HepG2 (cell line): ENCODE measurements around the gene MN1. TPM values are rescaled to one million over a fixed set of nuclear protein-coding genes. Genes with fewer than 3 reads are reported as not detected.

Source experiments
- ATAC-seq: fragments of 200-7000 bp; cut with Tn5 transposase; 3 replicates; pipeline ENCODE4 v1.9.1; 2020; ENCODE audit warnings: mild to moderate bottlenecking, moderate library complexity
- BruUV-seq: library from RNA; stranded (reverse); fragments of 400-500 nt; replicated peaks from 2 replicates; lab custom pipeline; 2021; lab: Mats Ljungman, UMichigan
- CTCF ChIA-PET: fragments of 300-600 bp; formaldehyde crosslinking; extraction: SDS; loops from one replicate; lab custom pipeline; 2021; ENCODE audit warnings: low total read pairs, inconsistent platforms, low intra/inter-chr PET ratio; lab: Yijun Ruan, JAX
- POLR2A ChIA-PET: fragments of 350-600 bp; sonication (Branson Sonifier 250); formaldehyde crosslinking; loops from one replicate; lab custom pipeline; 2020; ENCODE audit warnings: antibody characterized with exemption, inconsistent platforms; lab: Yijun Ruan, JAX
- DNase-seq: peaks from one replicate; pipeline ENCODE4 v3.0.0-alpha.2; 2015; ENCODE audit warnings: low spot score
- FAIRE-seq: peaks from 3 replicates; lab custom pipeline; 2011; peaks lifted over from hg19 to GRCh38; lab: Jason Lieb, UNC
- H2AFZ ChIP-seq: one replicate; pipeline ENCODE4 v1.6.1; 2011; ENCODE audit warnings: low read length, inconsistent platforms
- H3K27ac ChIP-seq: fragments of 300-600 bp; 3 replicates; pipeline ENCODE4 v1.8.0; 2011; ENCODE audit warnings: mixed run types, mild to moderate bottlenecking, mixed read lengths, low read length, inconsistent platforms; ENCODE audit not compliant: insufficient read depth; ENCODE audit errors: extremely low read length
- H3K27me3 ChIP-seq, 2 experiments: fragments of 200-600 bp in 1 of 2; 2 replicates in 1 of 2; 3 replicates in 1 of 2; pipeline versions ENCODE4 v1.6.0 to v1.8.0; 2011; ENCODE audit warnings: low read length in 2 of 2, mild to moderate bottlenecking in 2 of 2, moderate library complexity in 2 of 2, inconsistent platforms in 1 of 2; ENCODE audit not compliant: insufficient read depth in 2 of 2, control insufficient read depth in 1 of 2
- H3K36me3 ChIP-seq, 2 experiments: fragments of 200-600 bp in 1 of 2; replicated peaks in 1 of 2; 2 replicates in 1 of 2; 3 replicates in 1 of 2; pipeline versions ENCODE4 v1.5.1 to v1.8.0; 2011; ENCODE audit warnings: low read length in 2 of 2, inconsistent platforms in 1 of 2; ENCODE audit not compliant: insufficient read depth in 2 of 2, control insufficient read depth in 1 of 2
- H3K4me1 ChIP-seq: 2 replicates; pipeline ENCODE4 v1.5.1; 2012; ENCODE audit warnings: low read length, inconsistent platforms; ENCODE audit not compliant: insufficient read depth
- H3K4me2 ChIP-seq: 2 replicates; pipeline ENCODE4 v1.6.0; 2011; ENCODE audit warnings: low read depth, low read length, inconsistent platforms
- H3K4me3 ChIP-seq, 3 experiments: fragments of 200-600 bp in 1 of 3; sonication (generic), shearing (Covaris generic) in 1 of 3; replicated peaks in 1 of 3; 2 replicates each; pipeline ENCODE4 v1.5.1; 2011 to 2016; ENCODE audit warnings: low read length in 3 of 3, inconsistent platforms in 2 of 3, low read depth in 2 of 3, mild to moderate bottlenecking in 2 of 3, control low read depth in 1 of 3, mixed read lengths in 1 of 3; ENCODE audit not compliant: insufficient read depth in 1 of 3
- H3K79me2 ChIP-seq: one replicate; pipeline ENCODE4 v1.6.1; 2011; ENCODE audit warnings: low read length, inconsistent platforms; ENCODE audit not compliant: insufficient read depth
- H3K9ac ChIP-seq: 2 replicates; pipeline ENCODE4 v1.6.0; 2011; ENCODE audit warnings: mild to moderate bottlenecking, low read depth, low read length, inconsistent platforms; ENCODE audit not compliant: insufficient read depth
- H3K9me3 ChIP-seq: 2 replicates; pipeline ENCODE4 v1.5.1; 2012; ENCODE audit warnings: mild to moderate bottlenecking, low read length
- H4K20me1 ChIP-seq: 2 replicates; pipeline ENCODE4 v1.6.0; 2011; ENCODE audit warnings: inconsistent platforms, mild to moderate bottlenecking, low read length, moderate library complexity; ENCODE audit not compliant: insufficient read depth
- CCDC6 ChIP-seq: sonication (generic); formaldehyde crosslinking; IDR thresholded peaks from 2 replicates; pipeline ENCODE4 v1.8.1; 2022; ENCODE audit warnings: mild to moderate bottlenecking, missing genetic modification reagents, moderate library complexity
- IKZF5 ChIP-seq: IDR thresholded peaks from 2 replicates; pipeline ENCODE4 v1.6.1; 2018; ENCODE audit warnings: missing genetic modification reagents, mild to moderate bottlenecking, missing compliant biosample characterization
- NKX3-1 ChIP-seq: sonication (generic); formaldehyde crosslinking; IDR thresholded peaks from 2 replicates; pipeline ENCODE4 v1.5.0; 2020; ENCODE audit warnings: missing genetic modification reagents
- ZHX1 ChIP-seq: sonication (generic); formaldehyde crosslinking; IDR thresholded peaks from 2 replicates; pipeline ENCODE4 v1.8.1; 2022; ENCODE audit warnings: low read depth, mild to moderate bottlenecking, missing genetic modification reagents
- ZNF558 ChIP-seq: sonication (generic); formaldehyde crosslinking; IDR thresholded peaks from 2 replicates; pipeline ENCODE4 v1.9.0; 2022; ENCODE audit warnings: mild to moderate bottlenecking, missing genetic modification reagents, borderline replicate concordance
- ZNF562 ChIP-seq: sonication (generic); formaldehyde crosslinking; IDR thresholded peaks from 2 replicates; pipeline ENCODE4 v1.8.0; 2022; ENCODE audit warnings: missing genetic modification reagents, borderline replicate concordance
- ZNF564 ChIP-seq: sonication (generic); formaldehyde crosslinking; IDR thresholded peaks from 2 replicates; pipeline ENCODE4 v1.8.1; 2023; ENCODE audit warnings: mild to moderate bottlenecking, missing genetic modification reagents
- ZNF720 ChIP-seq: sonication (generic); formaldehyde crosslinking; IDR thresholded peaks from 2 replicates; pipeline ENCODE4 v1.4.0; 2020; ENCODE audit warnings: missing genetic modification reagents
- ZNF737 ChIP-seq: sonication (generic); formaldehyde crosslinking; IDR thresholded peaks from 2 replicates; pipeline ENCODE4 v1.5.0; 2020; ENCODE audit warnings: missing genetic modification reagents, mild to moderate bottlenecking, borderline replicate concordance
- ZNF775 ChIP-seq: sonication (generic); formaldehyde crosslinking; IDR thresholded peaks from 2 replicates; pipeline ENCODE4 v1.4.0; 2020; ENCODE audit warnings: missing genetic modification reagents, mild to moderate bottlenecking, moderate library complexity, borderline replicate concordance
- WGBS: methylation state at CpG from one replicate; pipeline ENCODE4 v1.1.6; 2017; ENCODE audit warnings: low lambda C conversion rate; 5-methylcytosine and 5-hydroxymethylcytosine counted together
- in situ Hi-C: cut with HindIII; loops from 2 replicates; pipeline ENCODE4 v1.10.0; 2017; ENCODE audit warnings: low pct_unique_long_range_greater_than_20kb; ENCODE audit not compliant: extremely low pct_ligation_motif_present
- intact Hi-C: fragments of 100-400 bp; cut with micrococcal nuclease; formaldehyde crosslinking; loops from one replicate; pipeline ENCODE4 v1.10.0; 2022; ENCODE audit not compliant: unreplicated experiment
- polyA plus RNA-seq, 8 experiments: library from polyadenylated mRNA; depleted of rRNA in 3 of 8; stranded (reverse) in 7 of 8; unstranded in 1 of 8; fragments of >200 nt; fragmentation: Illumina TruSeq in 4 of 8; extraction: Trizol in 4 of 8; gene quantifications; 2 replicates each; pipeline versions ENCODE4 v1.2.1 to v1.2.3, GENCODE V29; 2011 to 2016; ENCODE audit warnings: low read depth in 4 of 8, missing spikeins in 1 of 8, mixed read lengths in 1 of 8; ENCODE audit not compliant: insufficient read depth in 1 of 8
- total RNA-seq, 5 experiments: library from RNA; depleted of rRNA; stranded (reverse); fragments of >200 nt; fragmentation: Illumina TruSeq; extraction: Trizol; gene quantifications; 2 replicates each; pipeline ENCODE4 v1.2.3, GENCODE V29; 2016; ENCODE audit warnings: low read depth in 1 of 5
- TF ChIP-seq, protein P1 (sequence below): sonication (generic); formaldehyde crosslinking; IDR thresholded peaks from 2 replicates; pipeline ENCODE4 v1.8.1; 2023; ENCODE audit warnings: mild to moderate bottlenecking, missing genetic modification reagents
- TF ChIP-seq, protein P2 (sequence below): sonication (generic); formaldehyde crosslinking; IDR thresholded peaks from 2 replicates; pipeline ENCODE4 v1.8.0; 2022; ENCODE audit warnings: missing genetic modification reagents, low read depth, mild to moderate bottlenecking, borderline replicate concordance

Gene MN1
- total and polyA plus RNA-seq, 2 of the 13 experiments (the other 11 are each of a cell fraction or from before 2014, with no cell fraction given): 0.01 TPM; not detected in 1

- no peak for TF ChIP-seq CCDC6
- TF ChIP-seq, all 625 proteins: peak for 0
These were observed 19.5 kb downstream of the MN1 start (continued) for GRCh38 chr22:27782088-27782487.

GRCh38 chr22:27780161-27780575 is 21.4 kb downstream of the MN1 start:
- FAIRE-seq (no peak), DNase-seq (no peak), ATAC-seq (no peak)
- H3K36me3 ChIP-seq: no peaks in the 10 kb centered on the region
- no peaks in the 10 kb centered on the region for H3K79me2 ChIP-seq
- H4K20me1 ChIP-seq: no peaks in the 10 kb centered on the region
- TF ChIP-seq ZHX1 (CRISPR knock-in tag) (no peak), ZNF562 (no peak), IKZF5 (CRISPR knock-in tag) (no peak), ZNF564 (CRISPR knock-in tag) (no peak), NKX3-1 (CRISPR knock-in tag) (no peak), ZNF737 (CRISPR knock-in tag) (no peak), ZNF558 (CRISPR knock-in tag) (no peak), ZNF775 (no peak), ZNF720 (no peak)
- TF ChIP-seq, protein P1, sequence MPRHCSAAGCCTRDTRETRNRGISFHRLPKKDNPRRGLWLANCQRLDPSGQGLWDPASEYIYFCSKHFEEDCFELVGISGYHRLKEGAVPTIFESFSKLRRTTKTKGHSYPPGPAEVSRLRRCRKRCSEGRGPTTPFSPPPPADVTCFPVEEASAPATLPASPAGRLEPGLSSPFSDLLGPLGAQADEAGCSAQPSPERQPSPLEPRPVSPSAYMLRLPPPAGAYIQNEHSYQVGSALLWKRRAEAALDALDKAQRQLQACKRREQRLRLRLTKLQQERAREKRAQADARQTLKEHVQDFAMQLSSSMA (CRISPR knock-in tag): no peak
- TF ChIP-seq, protein P2, sequence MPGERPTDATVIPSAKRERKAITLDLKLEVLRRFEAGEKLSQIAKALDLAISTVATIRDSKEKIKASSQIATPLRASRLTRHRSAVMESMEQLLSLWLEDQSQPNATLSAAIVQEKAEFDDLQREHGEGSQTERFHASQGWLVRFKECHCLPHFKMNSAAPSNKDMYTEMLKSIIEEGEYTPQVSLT (CRISPR knock-in tag): no peak
- no peaks in the 10 kb centered on the region for H3K4me1 ChIP-seq
- CTCF ChIA-PET: no interaction called here
- no TSS peak for BruUV-seq
- no peak overlapping the region for H2AFZ ChIP-seq
- no peak overlapping the region for H3K4me3 ChIP-seq
- POLR2A ChIA-PET: no interaction called here
- no peak overlapping the region for H3K27ac ChIP-seq
- in situ Hi-C loops: no loop called here
- no peak overlapping the region for H3K9ac ChIP-seq
- H3K27me3 ChIP-seq: peaks cover 0 to 11% of the 10 kb centered on the region in 2 experiments; a peak in 2 of 5 replicates
- no peak overlapping the region for H3K4me2 ChIP-seq
- 11% methylated on average over 8 of the region's 9 CpGs for WGBS
- intact Hi-C loops: no loop called here
- no peaks in the 10 kb centered on the region for H3K9me3 ChIP-seq
